Lower lobe of right lung (tissue), 1 donor: Measurements from ENCODE around the gene CD83. TPM values are rescaled to one million over a fixed set of nuclear protein-coding genes. Genes with fewer than 3 reads are reported as not detected.

Experiments used
- total RNA-seq: library from RNA; stranded (reverse); fragmentation: NEBNext Ultra II Directional; extraction: Animal tissue kit (Norgen Biotek cat#: 25700); gene quantifications from one replicate; pipeline ENCODE4 v1.2.1, GENCODE V29; 2021
- donor health status: DM: no; HTN: yes; CAD: no; lungs with severe emphysema.

The CD83 gene
- total RNA-seq, 1 donor from 2014 or later: 25.0 TPM

Other genes starting within 250 kb of the CD83 start
- gene RNF182, start 192.8 kb upstream of the CD83 start, total RNA-seq: 5.3 TPM